ENCODE results near the gene KAZN. TPM values are rescaled to one million over a fixed set of nuclear protein-coding genes. Genes with fewer than 3 reads are reported as not detected.

KAZN gene
- total RNA-seq, 1 donor from 2014 or later: 33.5 TPM

DNA sequence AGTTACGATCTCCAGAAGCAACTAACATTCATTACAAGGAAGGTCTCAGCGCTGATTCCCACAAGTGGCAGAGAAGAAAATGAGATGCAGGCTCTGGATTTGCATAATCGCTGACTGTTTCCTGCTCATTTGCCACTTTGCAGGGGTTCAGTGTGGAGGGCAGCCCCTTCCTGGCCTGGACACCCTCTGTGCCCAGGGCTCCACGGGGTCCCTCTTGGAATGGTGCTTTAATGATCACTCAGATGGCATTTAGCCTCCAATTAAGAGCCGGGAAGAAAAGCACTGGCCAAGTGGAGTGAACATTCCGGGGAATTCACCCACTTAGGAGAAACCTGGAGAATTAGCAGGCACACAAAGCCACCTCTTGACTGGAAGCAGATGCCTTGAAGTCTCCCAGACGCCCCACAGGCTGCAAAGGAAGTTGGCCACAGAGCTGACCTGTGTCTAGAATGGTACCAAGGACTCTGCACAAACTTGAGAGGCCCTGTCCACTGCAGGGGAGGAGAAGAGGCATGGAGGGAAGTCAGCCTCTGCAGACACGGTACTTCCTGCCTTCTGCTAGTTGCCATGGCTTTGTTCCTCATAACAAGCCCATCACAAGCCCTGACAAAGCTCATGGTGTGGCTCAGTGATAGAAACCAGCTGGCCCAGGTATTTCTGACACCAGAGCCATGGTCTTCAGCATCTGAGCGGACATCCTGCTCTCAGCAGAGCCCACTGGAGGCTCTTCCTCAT, 157.2 kb downstream of the KAZN start:
- TF ChIP-seq, protein P1, sequence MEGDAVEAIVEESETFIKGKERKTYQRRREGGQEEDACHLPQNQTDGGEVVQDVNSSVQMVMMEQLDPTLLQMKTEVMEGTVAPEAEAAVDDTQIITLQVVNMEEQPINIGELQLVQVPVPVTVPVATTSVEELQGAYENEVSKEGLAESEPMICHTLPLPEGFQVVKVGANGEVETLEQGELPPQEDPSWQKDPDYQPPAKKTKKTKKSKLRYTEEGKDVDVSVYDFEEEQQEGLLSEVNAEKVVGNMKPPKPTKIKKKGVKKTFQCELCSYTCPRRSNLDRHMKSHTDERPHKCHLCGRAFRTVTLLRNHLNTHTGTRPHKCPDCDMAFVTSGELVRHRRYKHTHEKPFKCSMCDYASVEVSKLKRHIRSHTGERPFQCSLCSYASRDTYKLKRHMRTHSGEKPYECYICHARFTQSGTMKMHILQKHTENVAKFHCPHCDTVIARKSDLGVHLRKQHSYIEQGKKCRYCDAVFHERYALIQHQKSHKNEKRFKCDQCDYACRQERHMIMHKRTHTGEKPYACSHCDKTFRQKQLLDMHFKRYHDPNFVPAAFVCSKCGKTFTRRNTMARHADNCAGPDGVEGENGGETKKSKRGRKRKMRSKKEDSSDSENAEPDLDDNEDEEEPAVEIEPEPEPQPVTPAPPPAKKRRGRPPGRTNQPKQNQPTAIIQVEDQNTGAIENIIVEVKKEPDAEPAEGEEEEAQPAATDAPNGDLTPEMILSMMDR (IDR thresholded peaks at IDR 0.05): no peak
- intact Hi-C loops (cut with DNase I): no loop called here
- ATAC-seq (peak; percentile 86), DNase-seq (no peak)
- H3K4me3 ChIP-seq: no peak overlapping the region
- no peaks in the 10 kb centered on the region for H3K4me1 ChIP-seq
- no peak overlapping the region for H3K27ac ChIP-seq
- no peaks in the 10 kb centered on the region for H3K9me3 ChIP-seq
- no peaks in the 10 kb centered on the region for H3K27me3 ChIP-seq
- no peaks in the 10 kb centered on the region for H3K36me3 ChIP-seq

DNA sequence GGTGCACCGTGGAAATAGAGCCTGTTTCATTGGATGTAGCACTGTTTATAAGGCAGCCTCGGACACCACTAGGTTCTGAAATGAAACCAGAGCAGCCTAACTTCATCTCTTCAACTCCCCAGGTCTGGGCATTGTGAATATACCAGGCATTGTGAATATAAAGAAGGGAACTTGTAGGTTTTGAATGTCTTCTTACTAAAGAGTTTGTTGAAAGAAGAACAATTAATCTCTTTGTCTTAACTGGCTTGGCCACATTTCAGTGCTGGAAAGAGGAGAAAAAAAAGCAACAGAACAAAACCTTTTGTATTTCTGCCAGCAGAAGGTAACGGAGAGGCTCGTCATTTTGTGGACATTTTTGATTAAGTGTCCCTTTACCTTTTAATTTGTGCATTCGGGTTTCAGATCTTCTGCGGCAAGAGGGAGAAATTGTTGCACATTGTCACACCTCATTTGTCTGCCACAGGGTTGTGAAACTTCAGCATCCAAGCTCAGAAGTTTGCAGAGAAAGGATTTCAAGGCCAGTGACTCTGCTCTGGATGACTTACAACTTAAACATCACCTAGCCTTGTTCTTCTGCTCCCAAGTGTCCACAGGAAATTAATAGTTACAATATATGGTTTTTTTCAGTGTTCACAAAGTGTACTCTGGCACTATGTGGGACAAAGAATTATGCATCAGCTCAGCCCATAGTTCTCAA, 158.3 kb downstream of the KAZN start:
- intact Hi-C loops (cut with DNase I): no loop called here
- ATAC-seq: no peak
- no peak for DNase-seq
- no peaks in the 10 kb centered on the region for H3K9me3 ChIP-seq
- no peaks in the 10 kb centered on the region for H3K4me1 ChIP-seq
- no peak overlapping the region for H3K27ac ChIP-seq
- no peak overlapping the region for H3K4me3 ChIP-seq
- H3K27me3 ChIP-seq: no peaks in the 10 kb centered on the region
- H3K36me3 ChIP-seq: no peaks in the 10 kb centered on the region
- TF ChIP-seq, protein P1 (IDR thresholded peaks at IDR 0.05): no peak

DNA sequence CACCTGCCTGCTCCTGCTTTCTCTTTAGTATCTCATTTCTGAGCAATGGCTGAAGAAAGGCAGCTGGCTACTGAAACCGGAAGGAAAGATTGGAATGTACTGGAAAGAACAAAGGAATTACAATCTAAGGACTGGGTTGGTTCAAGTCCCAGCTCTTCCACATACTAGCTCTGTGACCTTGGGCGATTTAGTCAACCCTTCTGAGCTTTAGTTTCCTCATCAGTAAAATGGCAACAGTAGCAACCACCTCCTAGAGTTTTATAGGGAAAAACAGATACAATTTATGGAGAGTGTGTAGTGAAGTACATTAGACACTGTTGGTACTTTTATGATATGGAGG, 158.8 kb downstream of the KAZN start:
- Histone ChIP-seq H3K27me3 (no peaks in the 10 kb centered on the region), H3K9me3 (no peaks in the 10 kb centered on the region), H3K27ac (no peak overlapping the region), H3K4me1 (no peaks in the 10 kb centered on the region), H3K4me3 (no peak overlapping the region), H3K36me3 (no peaks in the 10 kb centered on the region)
- TF ChIP-seq, protein P1 (IDR thresholded peaks at IDR 0.05): no peak
- DNase-seq (no peak), ATAC-seq (no peak)
- intact Hi-C loops (cut with DNase I): no loop called here

DNA sequence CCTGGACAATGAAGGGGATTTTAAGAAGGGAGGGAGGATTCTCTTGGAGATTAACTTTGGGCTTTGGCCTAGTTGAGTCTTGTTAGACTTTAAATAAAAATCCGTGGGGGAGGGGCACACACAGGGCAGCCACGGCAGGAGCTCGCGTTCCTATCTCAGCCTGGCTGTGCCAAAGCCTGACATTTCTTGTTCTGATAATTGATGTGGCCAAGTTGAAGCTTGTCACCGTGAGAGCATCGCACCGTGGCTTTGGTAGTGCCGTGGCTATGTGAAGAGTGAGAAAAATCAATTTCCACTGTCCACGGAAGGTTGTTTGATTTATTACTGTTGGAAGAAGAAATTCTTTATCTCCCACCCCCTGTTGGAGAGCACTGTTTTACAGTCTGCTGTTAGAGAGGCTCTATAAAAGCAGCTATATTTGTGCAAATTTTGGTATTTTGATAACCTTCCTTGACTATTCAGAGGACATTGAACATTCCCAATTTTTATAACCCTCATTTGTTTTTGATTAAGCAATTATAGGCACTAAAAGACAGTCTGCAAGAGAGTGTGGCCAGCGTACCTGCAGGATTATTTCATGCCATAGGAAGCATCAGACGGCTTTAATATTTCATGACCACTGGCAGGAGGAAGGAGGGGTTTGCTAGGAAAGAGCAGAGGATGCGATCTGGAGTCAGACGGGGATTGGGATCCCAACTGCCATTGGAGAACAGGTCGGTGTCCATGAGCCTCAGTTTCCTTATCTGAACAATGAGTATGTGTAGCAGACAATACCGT, 160.7 kb downstream of the KAZN start:
- no peak for DNase-seq
- H3K4me3 ChIP-seq: no peak overlapping the region
- TF ChIP-seq, protein P1 (IDR thresholded peaks at IDR 0.05): no peak
- H3K36me3 ChIP-seq: no peaks in the 10 kb centered on the region
- H3K4me1 ChIP-seq: no peaks in the 10 kb centered on the region
- H3K27me3 ChIP-seq: no peaks in the 10 kb centered on the region
- H3K9me3 ChIP-seq: no peaks in the 10 kb centered on the region
- intact Hi-C loops (cut with DNase I): no loop called here
- ATAC-seq: no peak
- H3K27ac ChIP-seq: no peak overlapping the region

DNA sequence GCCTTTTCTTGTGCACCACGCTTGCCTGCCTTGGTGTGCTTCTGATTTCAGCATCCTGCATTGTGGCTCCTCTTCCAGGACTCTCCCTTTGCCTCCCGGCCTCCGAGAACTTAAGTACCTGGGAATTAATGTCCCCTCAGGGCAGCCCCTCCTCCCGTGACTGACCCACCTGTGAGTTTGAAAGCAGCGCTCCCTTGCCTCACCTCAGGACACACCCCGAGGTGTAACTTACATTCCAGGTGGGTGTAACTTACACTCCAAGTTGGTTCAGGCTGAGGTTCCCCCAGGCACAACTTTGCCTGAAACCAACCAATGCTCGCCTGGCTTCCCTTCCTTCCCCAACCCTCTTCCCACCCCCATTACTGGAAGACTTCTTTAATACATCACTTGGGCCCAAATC, 161.4 kb downstream of the KAZN start:
- H3K4me3 ChIP-seq: no peak overlapping the region
- DNase-seq: no peak
- no peak overlapping the region for H3K27ac ChIP-seq
- H3K27me3 ChIP-seq: peaks cover 4% of the 10 kb centered on the region
- no peaks in the 10 kb centered on the region for H3K36me3 ChIP-seq
- no peak for ATAC-seq
- TF ChIP-seq, protein P1 (IDR thresholded peaks at IDR 0.05): no peak
- no peaks in the 10 kb centered on the region for H3K9me3 ChIP-seq
- H3K4me1 ChIP-seq: no peaks in the 10 kb centered on the region
- intact Hi-C loops (cut with DNase I): no loop called here

Measured in upper lobe of right lung (tissue), 1 donor.